HepG2 (cell line): ENCODE measurements around the gene NCLN. TPM values are rescaled to one million over a fixed set of nuclear protein-coding genes. Genes with fewer than 3 reads are reported as not detected.

Source experiments
- ATAC-seq: fragments of 200-7000 bp; cut with Tn5 transposase; 3 replicates; pipeline ENCODE4 v1.9.1; 2020; ENCODE audit warnings: mild to moderate bottlenecking, moderate library complexity
- BruUV-seq: library from RNA; stranded (reverse); fragments of 400-500 nt; replicated peaks from 2 replicates; lab custom pipeline; 2021; lab: Mats Ljungman, UMichigan
- CTCF ChIA-PET: fragments of 300-600 bp; formaldehyde crosslinking; extraction: SDS; loops from one replicate; lab custom pipeline; 2021; ENCODE audit warnings: low total read pairs, inconsistent platforms, low intra/inter-chr PET ratio; lab: Yijun Ruan, JAX
- POLR2A ChIA-PET: fragments of 350-600 bp; sonication (Branson Sonifier 250); formaldehyde crosslinking; loops from one replicate; lab custom pipeline; 2020; ENCODE audit warnings: antibody characterized with exemption, inconsistent platforms; lab: Yijun Ruan, JAX
- DNase-seq: peaks from one replicate; pipeline ENCODE4 v3.0.0-alpha.2; 2015; ENCODE audit warnings: low spot score
- FAIRE-seq: peaks from 3 replicates; lab custom pipeline; 2011; peaks lifted over from hg19 to GRCh38; lab: Jason Lieb, UNC
- H2AFZ ChIP-seq: one replicate; pipeline ENCODE4 v1.6.1; 2011; ENCODE audit warnings: low read length, inconsistent platforms
- H3K27ac ChIP-seq: fragments of 300-600 bp; 3 replicates; pipeline ENCODE4 v1.8.0; 2011; ENCODE audit warnings: mixed run types, mild to moderate bottlenecking, mixed read lengths, low read length, inconsistent platforms; ENCODE audit not compliant: insufficient read depth; ENCODE audit errors: extremely low read length
- H3K27me3 ChIP-seq, 2 experiments: fragments of 200-600 bp in 1 of 2; 2 replicates in 1 of 2; 3 replicates in 1 of 2; pipeline versions ENCODE4 v1.6.0 to v1.8.0; 2011; ENCODE audit warnings: low read length in 2 of 2, mild to moderate bottlenecking in 2 of 2, moderate library complexity in 2 of 2, inconsistent platforms in 1 of 2; ENCODE audit not compliant: insufficient read depth in 2 of 2, control insufficient read depth in 1 of 2
- H3K36me3 ChIP-seq, 2 experiments: fragments of 200-600 bp in 1 of 2; replicated peaks in 1 of 2; 2 replicates in 1 of 2; 3 replicates in 1 of 2; pipeline versions ENCODE4 v1.5.1 to v1.8.0; 2011; ENCODE audit warnings: low read length in 2 of 2, inconsistent platforms in 1 of 2; ENCODE audit not compliant: insufficient read depth in 2 of 2, control insufficient read depth in 1 of 2
- H3K4me1 ChIP-seq: 2 replicates; pipeline ENCODE4 v1.5.1; 2012; ENCODE audit warnings: low read length, inconsistent platforms; ENCODE audit not compliant: insufficient read depth
- H3K4me2 ChIP-seq: 2 replicates; pipeline ENCODE4 v1.6.0; 2011; ENCODE audit warnings: low read depth, low read length, inconsistent platforms
- H3K4me3 ChIP-seq, 3 experiments: fragments of 200-600 bp in 1 of 3; sonication (generic), shearing (Covaris generic) in 1 of 3; replicated peaks in 1 of 3; 2 replicates each; pipeline ENCODE4 v1.5.1; 2011 to 2016; ENCODE audit warnings: low read length in 3 of 3, inconsistent platforms in 2 of 3, low read depth in 2 of 3, mild to moderate bottlenecking in 2 of 3, control low read depth in 1 of 3, mixed read lengths in 1 of 3; ENCODE audit not compliant: insufficient read depth in 1 of 3
- H3K79me2 ChIP-seq: one replicate; pipeline ENCODE4 v1.6.1; 2011; ENCODE audit warnings: low read length, inconsistent platforms; ENCODE audit not compliant: insufficient read depth
- H3K9ac ChIP-seq: 2 replicates; pipeline ENCODE4 v1.6.0; 2011; ENCODE audit warnings: mild to moderate bottlenecking, low read depth, low read length, inconsistent platforms; ENCODE audit not compliant: insufficient read depth
- H3K9me3 ChIP-seq: 2 replicates; pipeline ENCODE4 v1.5.1; 2012; ENCODE audit warnings: mild to moderate bottlenecking, low read length
- H4K20me1 ChIP-seq: 2 replicates; pipeline ENCODE4 v1.6.0; 2011; ENCODE audit warnings: inconsistent platforms, mild to moderate bottlenecking, low read length, moderate library complexity; ENCODE audit not compliant: insufficient read depth
- AGO2 ChIP-seq: fragments of 200-400 bp; formaldehyde crosslinking; optimal IDR thresholded peaks from 2 replicates; pipeline ENCODE3; 2017; ENCODE audit warnings: mild to moderate bottlenecking, low read depth, low read length, moderate library complexity
- HOXA3 ChIP-seq: sonication (generic); formaldehyde crosslinking; IDR thresholded peaks from 2 replicates; pipeline ENCODE4 v1.5.0; 2020; ENCODE audit warnings: missing genetic modification reagents
- NFE2L1 ChIP-seq: sonication (generic); formaldehyde crosslinking; IDR thresholded peaks from 2 replicates; pipeline ENCODE4 v1.4.0; 2020; ENCODE audit warnings: missing genetic modification reagents, mild to moderate bottlenecking, borderline replicate concordance
- PHF21A ChIP-seq: sonication (generic); formaldehyde crosslinking; IDR thresholded peaks from 2 replicates; pipeline ENCODE4 v1.5.0; 2020; ENCODE audit warnings: mild to moderate bottlenecking, missing genetic modification reagents
- ZNF501 ChIP-seq: sonication (generic); formaldehyde crosslinking; IDR thresholded peaks from 2 replicates; pipeline ENCODE4 v1.5.1; 2020; ENCODE audit warnings: mild to moderate bottlenecking, moderate library complexity, missing genetic modification reagents
- ZNF652 ChIP-seq: IDR thresholded peaks from 2 replicates; pipeline ENCODE4 v1.6.1; 2016; ENCODE audit warnings: low read depth, borderline replicate concordance
- WGBS: methylation state at CpG from one replicate; pipeline ENCODE4 v1.1.6; 2017; ENCODE audit warnings: low lambda C conversion rate; 5-methylcytosine and 5-hydroxymethylcytosine counted together
- in situ Hi-C: cut with HindIII; loops from 2 replicates; pipeline ENCODE4 v1.10.0; 2017; ENCODE audit warnings: low pct_unique_long_range_greater_than_20kb; ENCODE audit not compliant: extremely low pct_ligation_motif_present
- intact Hi-C: fragments of 100-400 bp; cut with micrococcal nuclease; formaldehyde crosslinking; loops from one replicate; pipeline ENCODE4 v1.10.0; 2022; ENCODE audit not compliant: unreplicated experiment
- polyA plus RNA-seq, 8 experiments: library from polyadenylated mRNA; depleted of rRNA in 3 of 8; stranded (reverse) in 7 of 8; unstranded in 1 of 8; fragments of >200 nt; fragmentation: Illumina TruSeq in 4 of 8; extraction: Trizol in 4 of 8; gene quantifications; 2 replicates each; pipeline versions ENCODE4 v1.2.1 to v1.2.3, GENCODE V29; 2011 to 2016; ENCODE audit warnings: low read depth in 4 of 8, missing spikeins in 1 of 8, mixed read lengths in 1 of 8; ENCODE audit not compliant: insufficient read depth in 1 of 8
- total RNA-seq, 5 experiments: library from RNA; depleted of rRNA; stranded (reverse); fragments of >200 nt; fragmentation: Illumina TruSeq; extraction: Trizol; gene quantifications; 2 replicates each; pipeline ENCODE4 v1.2.3, GENCODE V29; 2016; ENCODE audit warnings: low read depth in 1 of 5
- TF ChIP-seq, protein P1 (sequence below): sonication (generic); formaldehyde crosslinking; IDR thresholded peaks from 2 replicates; pipeline ENCODE4 v1.5.0; 2020; ENCODE audit warnings: mild to moderate bottlenecking, missing genetic modification reagents
- TF ChIP-seq, protein P2 (sequence below): IDR thresholded peaks from 2 replicates; pipeline ENCODE4 v1.6.1; 2016; ENCODE audit warnings: control low read depth

The NCLN gene
- total and polyA plus RNA-seq, 2 of the 13 experiments (the other 11 are each of a cell fraction or from before 2014, with no cell fraction given), result 42.6 to 56.0 TPM

DNA sequence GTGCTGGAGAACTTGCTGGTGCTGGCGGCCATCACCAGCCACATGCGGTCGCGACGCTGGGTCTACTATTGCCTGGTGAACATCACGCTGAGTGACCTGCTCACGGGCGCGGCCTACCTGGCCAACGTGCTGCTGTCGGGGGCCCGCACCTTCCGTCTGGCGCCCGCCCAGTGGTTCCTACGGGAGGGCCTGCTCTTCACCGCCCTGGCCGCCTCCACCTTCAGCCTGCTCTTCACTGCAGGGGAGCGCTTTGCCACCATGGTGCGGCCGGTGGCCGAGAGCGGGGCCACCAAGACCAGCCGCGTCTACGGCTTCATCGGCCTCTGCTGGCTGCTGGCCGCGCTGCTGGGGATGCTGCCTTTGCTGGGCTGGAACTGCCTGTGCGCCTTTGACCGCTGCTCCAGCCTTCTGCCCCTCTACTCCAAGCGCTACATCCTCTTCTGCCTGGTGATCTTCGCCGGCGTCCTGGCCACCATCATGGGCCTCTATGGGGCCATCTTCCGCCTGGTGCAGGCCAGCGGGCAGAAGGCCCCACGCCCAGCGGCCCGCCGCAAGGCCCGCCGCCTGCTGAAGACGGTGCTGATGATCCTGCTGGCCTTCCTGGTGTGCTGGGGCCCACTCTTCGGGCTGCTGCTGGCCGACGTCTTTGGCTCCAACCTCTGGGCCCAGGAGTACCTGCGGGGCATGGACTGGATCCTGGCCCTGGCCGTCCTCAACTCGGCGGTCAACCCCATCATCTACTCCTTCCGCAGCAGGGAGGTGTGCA lies 6.6 kb upstream of the NCLN start:
- in situ Hi-C loops, result no loop called here
- WGBS, result 89% methylated on average over 17 of the region's 52 CpGs
- intact Hi-C loops, result no loop called here
- DNase-seq (no peak), FAIRE-seq (no peak), ATAC-seq (peak; percentile 43)
- Histone ChIP-seq H4K20me1 (no peaks in the 10 kb centered on the region), H3K4me3 (no peak overlapping the region), H3K9me3 (no peaks in the 10 kb centered on the region), H3K4me1 (peaks cover 16% of the 10 kb centered on the region), H3K9ac (no peak overlapping the region), H3K27ac (no peak overlapping the region), H3K79me2 (no peaks in the 10 kb centered on the region), H3K36me3 (no peaks in the 10 kb centered on the region), H3K4me2 (no peak overlapping the region), H3K27me3 (no peaks in the 10 kb centered on the region), H2AFZ (no peak overlapping the region)
- ChIA-PET CTCF (no interaction called here), POLR2A (no interaction called here)
- TF ChIP-seq, protein P1, sequence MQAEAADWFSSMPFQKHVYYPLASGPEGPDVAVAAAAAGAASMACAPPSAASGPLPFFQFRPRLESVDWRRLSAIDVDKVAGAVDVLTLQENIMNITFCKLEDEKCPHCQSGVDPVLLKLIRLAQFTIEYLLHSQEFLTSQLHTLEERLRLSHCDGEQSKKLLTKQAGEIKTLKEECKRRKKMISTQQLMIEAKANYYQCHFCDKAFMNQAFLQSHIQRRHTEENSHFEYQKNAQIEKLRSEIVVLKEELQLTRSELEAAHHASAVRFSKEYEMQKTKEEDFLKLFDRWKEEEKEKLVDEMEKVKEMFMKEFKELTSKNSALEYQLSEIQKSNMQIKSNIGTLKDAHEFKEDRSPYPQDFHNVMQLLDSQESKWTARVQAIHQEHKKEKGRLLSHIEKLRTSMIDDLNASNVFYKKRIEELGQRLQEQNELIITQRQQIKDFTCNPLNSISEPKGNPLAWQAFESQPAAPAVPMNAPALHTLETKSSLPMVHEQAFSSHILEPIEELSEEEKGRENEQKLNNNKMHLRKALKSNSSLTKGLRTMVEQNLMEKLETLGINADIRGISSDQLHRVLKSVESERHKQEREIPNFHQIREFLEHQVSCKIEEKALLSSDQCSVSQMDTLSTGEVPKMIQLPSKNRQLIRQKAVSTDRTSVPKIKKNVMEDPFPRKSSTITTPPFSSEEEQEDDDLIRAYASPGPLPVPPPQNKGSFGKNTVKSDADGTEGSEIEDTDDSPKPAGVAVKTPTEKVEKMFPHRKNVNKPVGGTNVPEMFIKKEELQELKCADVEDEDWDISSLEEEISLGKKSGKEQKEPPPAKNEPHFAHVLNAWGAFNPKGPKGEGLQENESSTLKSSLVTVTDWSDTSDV, result no peak
- TF ChIP-seq HOXA3, result 0 out of 2 replicates have a peak, but pooled peaks have one; percentile 4
- BruUV-seq, result no TSS peak

GRCh38 chr19:3179739-3180293 lies 5.9 kb upstream of the NCLN start:
- TF ChIP-seq NFE2L1 (CRISPR knock-in tag), result no peak
- TF ChIP-seq PHF21A (CRISPR knock-in tag), result no peak
- TF ChIP-seq, protein P2, sequence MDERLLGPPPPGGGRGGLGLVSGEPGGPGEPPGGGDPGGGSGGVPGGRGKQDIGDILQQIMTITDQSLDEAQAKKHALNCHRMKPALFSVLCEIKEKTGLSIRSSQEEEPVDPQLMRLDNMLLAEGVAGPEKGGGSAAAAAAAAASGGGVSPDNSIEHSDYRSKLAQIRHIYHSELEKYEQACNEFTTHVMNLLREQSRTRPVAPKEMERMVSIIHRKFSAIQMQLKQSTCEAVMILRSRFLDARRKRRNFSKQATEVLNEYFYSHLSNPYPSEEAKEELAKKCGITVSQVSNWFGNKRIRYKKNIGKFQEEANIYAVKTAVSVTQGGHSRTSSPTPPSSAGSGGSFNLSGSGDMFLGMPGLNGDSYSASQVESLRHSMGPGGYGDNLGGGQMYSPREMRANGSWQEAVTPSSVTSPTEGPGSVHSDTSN (CRISPR knock-in tag), result no peak
- no peak for TF ChIP-seq ZNF501 (CRISPR knock-in tag)
- no peak for TF ChIP-seq ZNF652 (CRISPR knock-in tag)
- TF ChIP-seq AGO2, result peak; percentile 9
- DNase-seq (no peak), FAIRE-seq (no peak), ATAC-seq (no peak; the same call in 2 of the 3 replicates)
- no peak overlapping the region for H2AFZ ChIP-seq
- H3K79me2 ChIP-seq, result no peaks in the 10 kb centered on the region
- H3K27me3 ChIP-seq, result no peaks in the 10 kb centered on the region
- no peak overlapping the region for H3K4me3 ChIP-seq
- CTCF ChIA-PET, result no interaction called here
- WGBS, result 78% methylated on average over 21 of the region's 31 CpGs
- H3K36me3 ChIP-seq, result no peaks in the 10 kb centered on the region
- H3K9ac ChIP-seq, result no peak overlapping the region
- H3K4me1 ChIP-seq, result peaks cover 23% of the 10 kb centered on the region
- intact Hi-C loops (no loop called here), in situ Hi-C loops (no loop called here)
- no peak overlapping the region for H3K4me2 ChIP-seq
- H4K20me1 ChIP-seq, result no peaks in the 10 kb centered on the region
- H3K9me3 ChIP-seq, result no peaks in the 10 kb centered on the region
- H3K27ac ChIP-seq, result no peak overlapping the region
- no TSS peak for BruUV-seq
- POLR2A ChIA-PET, result no interaction called here
